Endothelial cell of umbilical vein (primary cell): ENCODE results near the gene DHX15. TPM values are rescaled to one million over a fixed set of nuclear protein-coding genes. Genes with fewer than 3 reads are reported as not detected.

Experiments used
- BruUV-seq: library from RNA; stranded (reverse); fragments of 400-500 nt; replicated peaks from 2 replicates; lab custom pipeline; 2021; lab: Mats Ljungman, UMichigan
- CTCF ChIA-PET: fragments of 300-600, 350-600 bp; sonication (Branson Sonifier 250); formaldehyde crosslinking; loops from one replicate; lab custom pipeline; 2021; ENCODE audit warnings: antibody characterized with exemption, inconsistent platforms; lab: Charles Lee
- POLR2A ChIA-PET: fragments of 300-600, 350-600 bp; sonication (Branson Sonifier 250); formaldehyde crosslinking; loops from one replicate; lab custom pipeline; 2021; ENCODE audit warnings: antibody characterized with exemption, inconsistent platforms; lab: Charles Lee
- DNase-seq: peaks from one replicate; pipeline ENCODE4 v3.0.0-alpha.2; 2011; ENCODE audit warnings: low read depth, low spot score
- FAIRE-seq: peaks from 2 replicates; lab custom pipeline; 2011; peaks lifted over from hg19 to GRCh38; lab: Jason Lieb, UNC
- H2AFZ ChIP-seq: 2 replicates; pipeline ENCODE4 v1.6.0; 2012; ENCODE audit warnings: low read depth, low read length, control low read depth, inconsistent platforms
- H3K27ac ChIP-seq: 2 replicates; pipeline ENCODE4 v1.5.1; 2011; ENCODE audit warnings: low read depth, mild to moderate bottlenecking, control low read depth, low read length, moderate library complexity; ENCODE audit not compliant: insufficient read depth
- H3K27me3 ChIP-seq, 2 experiments: 2 replicates each; pipeline versions ENCODE4 v1.6.0 to v1.6.1; 2011; ENCODE audit warnings: low read length in 2 of 2, mixed read lengths in 1 of 2; ENCODE audit not compliant: control insufficient read depth in 2 of 2, insufficient read depth in 2 of 2
- H3K36me3 ChIP-seq, 2 experiments: 2 replicates in 1 of 2; 3 replicates in 1 of 2; pipeline ENCODE4 v1.5.1; 2011; ENCODE audit warnings: low read length in 2 of 2, mild to moderate bottlenecking in 1 of 2, moderate library complexity in 1 of 2; ENCODE audit not compliant: control insufficient read depth in 2 of 2, insufficient read depth in 2 of 2; ENCODE audit errors: extremely low read depth in 1 of 2
- H3K4me1 ChIP-seq: 3 replicates; pipeline ENCODE4 v1.5.1; 2011; ENCODE audit warnings: mild to moderate bottlenecking, low read length; ENCODE audit not compliant: control insufficient read depth, insufficient read depth; ENCODE audit errors: extremely low read depth
- H3K4me2 ChIP-seq: 2 replicates; pipeline ENCODE4 v1.6.1; 2011; ENCODE audit warnings: low read length, control low read depth, mixed read lengths; ENCODE audit not compliant: insufficient read depth
- H3K4me3 ChIP-seq, 3 experiments: fragments of 200-600 bp in 1 of 3; sonication (generic), shearing (Covaris generic) in 1 of 3; replicated peaks in 1 of 3; 2 replicates each; pipeline ENCODE4 v1.5.1; 2011 to 2016; ENCODE audit warnings: control low read depth in 3 of 3, low read length in 3 of 3, mild to moderate bottlenecking in 2 of 3, inconsistent platforms in 1 of 3, low read depth in 1 of 3, moderate library complexity in 1 of 3; ENCODE audit not compliant: insufficient read depth in 1 of 3
- H3K79me2 ChIP-seq: 2 replicates; pipeline ENCODE4 v1.6.0; 2012; ENCODE audit warnings: low read length, inconsistent platforms; ENCODE audit not compliant: control insufficient read depth, insufficient read depth
- H3K9ac ChIP-seq: replicated peaks from 2 replicates; pipeline ENCODE3; 2011; ENCODE audit warnings: low read length, control low read depth; ENCODE audit not compliant: insufficient read depth; ENCODE audit errors: extremely low read depth
- H3K9me1 ChIP-seq: replicated peaks from 3 replicates; pipeline ENCODE4 v1.6.0; 2011; ENCODE audit warnings: mild to moderate bottlenecking, low read length; ENCODE audit not compliant: control insufficient read depth, insufficient read depth; ENCODE audit errors: extremely low read depth
- H3K9me3 ChIP-seq: replicated peaks from 2 replicates; pipeline ENCODE4 v1.5.1; 2012; ENCODE audit warnings: low read length, inconsistent platforms; ENCODE audit not compliant: control insufficient read depth, insufficient read depth
- H4K20me1 ChIP-seq: replicated peaks from 2 replicates; pipeline ENCODE3; 2011; ENCODE audit warnings: mild to moderate bottlenecking, low read length; ENCODE audit not compliant: control insufficient read depth, insufficient read depth; ENCODE audit errors: extremely low read depth
- EZH2 ChIP-seq: IDR thresholded peaks from 2 replicates; pipeline ENCODE4 v1.6.1; 2012; ENCODE audit warnings: borderline replicate concordance, low read depth, mild to moderate bottlenecking, moderate library complexity, low read length, inconsistent platforms; ENCODE audit not compliant: severe bottlenecking
- FOS ChIP-seq: IDR thresholded peaks from 2 replicates; pipeline ENCODE4 v1.6.1; 2011; ENCODE audit warnings: mild to moderate bottlenecking, low read length, moderate library complexity, borderline replicate concordance; ENCODE audit not compliant: insufficient read depth
- GATA2 ChIP-seq: IDR thresholded peaks from 2 replicates; pipeline ENCODE4 v1.7.0; 2011; ENCODE audit warnings: low read depth, mild to moderate bottlenecking, moderate library complexity, mixed read lengths, low read length; ENCODE audit not compliant: insufficient read length, insufficient read depth
- JUN ChIP-seq: IDR thresholded peaks from 2 replicates; pipeline ENCODE4 v1.6.1; 2011; ENCODE audit warnings: borderline replicate concordance, low read depth; ENCODE audit not compliant: insufficient read length, insufficient read depth
- MYC ChIP-seq: IDR thresholded peaks from one replicate; pipeline ENCODE4 v1.6.1; 2011; ENCODE audit warnings: mild to moderate bottlenecking, low read depth, low read length
- POLR2A ChIP-seq: IDR thresholded peaks from 2 replicates; pipeline ENCODE4 v1.6.1; 2012; ENCODE audit warnings: low read depth, mild to moderate bottlenecking, control low read depth, low read length
- POLR2AphosphoS5 ChIP-seq: IDR thresholded peaks from 2 replicates; pipeline ENCODE4 v1.6.1; 2012; ENCODE audit warnings: low read depth, mild to moderate bottlenecking, control low read depth, low read length, moderate library complexity; ENCODE audit not compliant: insufficient read depth
- dilution Hi-C: fragments of 300-500 bp; cut with MboI; formaldehyde crosslinking; loops from one replicate; pipeline ENCODE4 v1.15.0; 2019; ENCODE audit warnings: low sequenced_read_pairs; ENCODE audit not compliant: extremely low pct_ligation_motif_present
- intact Hi-C: fragments of 100-400 bp; cut with micrococcal nuclease; formaldehyde crosslinking; loops from one replicate; pipeline ENCODE4 v1.10.0; 2022
- polyA plus RNA-seq, 4 experiments: library from polyadenylated mRNA; depleted of rRNA in 3 of 4; stranded (reverse) in 3 of 4; unstranded in 1 of 4; fragments of >200 nt; gene quantifications; 2 replicates each; pipeline versions ENCODE4 v1.2.1 to v1.2.3, GENCODE V29; 2011 to 2012; ENCODE audit warnings: missing spikeins in 1 of 4
- total RNA-seq: library from RNA; stranded (reverse); gene quantifications from 2 replicates; pipeline ENCODE4 v1.2.3, GENCODE V29; 2021
- TF ChIP-seq, protein P1 (sequence below), 2 donors: IDR thresholded peaks; 1 replicate in 1 of 2; 2 replicates in 1 of 2; pipeline ENCODE4 v1.5.1; 2011; ENCODE audit warnings: low read length in 2 of 2, mild to moderate bottlenecking in 2 of 2, moderate library complexity in 2 of 2, control low read depth in 1 of 2, inconsistent platforms in 1 of 2, low read depth in 1 of 2; ENCODE audit not compliant: insufficient read depth in 1 of 2; ENCODE audit errors: extremely low read depth in 1 of 2
- TF ChIP-seq, protein P2 (sequence below): IDR thresholded peaks from 2 replicates; pipeline ENCODE4 v1.6.1; 2011; ENCODE audit not compliant: insufficient read depth, insufficient read length

Gene DHX15
- total and polyA plus RNA-seq, 2 donors (not counting 3 experiments of a cell fraction or from before 2014, with no cell fraction given) = 72.3 to 152 TPM

DNA sequence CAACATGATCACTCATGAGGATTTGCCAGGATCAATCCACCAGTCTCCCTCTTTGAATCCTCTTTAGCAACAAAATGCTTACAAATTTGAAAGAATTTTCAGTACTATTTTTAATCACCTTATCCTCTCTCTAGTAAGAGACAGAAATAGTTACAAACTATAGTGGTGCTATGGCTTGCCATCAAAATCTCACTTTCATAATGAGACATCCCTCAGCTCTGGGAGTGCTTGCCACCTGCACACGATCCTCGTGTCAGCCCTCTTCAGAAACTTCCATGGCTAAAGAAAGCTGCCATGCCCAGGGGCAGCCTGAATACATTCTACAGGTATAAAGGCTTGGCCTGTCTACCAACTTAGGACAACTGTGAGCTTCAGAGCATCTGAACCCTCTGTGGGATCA is 5.1 kb upstream of the DHX15 start:
- dilution Hi-C loops = no loop called here
- no peak for DNase-seq
- POLR2A ChIA-PET = no interaction called here

More for the DNA sequence above, 5.1 kb upstream of the DHX15 start:
- Histone ChIP-seq H4K20me1 (no peaks in the 10 kb centered on the region), H3K27ac (no peak overlapping the region), H3K4me3 (no peak overlapping the region), H3K27me3 (peaks cover 3 to 15% of the 10 kb centered on the region in 2 experiments), H3K9me1 (no peaks in the 10 kb centered on the region), H3K9ac (no peak overlapping the region), H3K4me1 (no peaks in the 10 kb centered on the region), H2AFZ (no peak overlapping the region), H3K36me3 (no peaks in the 10 kb centered on the region), H3K9me3 (no peaks in the 10 kb centered on the region), H3K79me2 (no peaks in the 10 kb centered on the region), H3K4me2 (no peak overlapping the region)
- no peak for FAIRE-seq
- CTCF ChIA-PET = interaction anchor here (1.2 kb wide), 1 partner anchor 113 kb away, joined by 4 read pairs; no protein-coding TSS in a partner anchor
- TF ChIP-seq EZH2 (no peak), POLR2A (no peak), FOS (no peak), POLR2AphosphoS5 (no peak), MYC (no peak), GATA2 (no peak), JUN (no peak)
- TF ChIP-seq, protein P1, sequence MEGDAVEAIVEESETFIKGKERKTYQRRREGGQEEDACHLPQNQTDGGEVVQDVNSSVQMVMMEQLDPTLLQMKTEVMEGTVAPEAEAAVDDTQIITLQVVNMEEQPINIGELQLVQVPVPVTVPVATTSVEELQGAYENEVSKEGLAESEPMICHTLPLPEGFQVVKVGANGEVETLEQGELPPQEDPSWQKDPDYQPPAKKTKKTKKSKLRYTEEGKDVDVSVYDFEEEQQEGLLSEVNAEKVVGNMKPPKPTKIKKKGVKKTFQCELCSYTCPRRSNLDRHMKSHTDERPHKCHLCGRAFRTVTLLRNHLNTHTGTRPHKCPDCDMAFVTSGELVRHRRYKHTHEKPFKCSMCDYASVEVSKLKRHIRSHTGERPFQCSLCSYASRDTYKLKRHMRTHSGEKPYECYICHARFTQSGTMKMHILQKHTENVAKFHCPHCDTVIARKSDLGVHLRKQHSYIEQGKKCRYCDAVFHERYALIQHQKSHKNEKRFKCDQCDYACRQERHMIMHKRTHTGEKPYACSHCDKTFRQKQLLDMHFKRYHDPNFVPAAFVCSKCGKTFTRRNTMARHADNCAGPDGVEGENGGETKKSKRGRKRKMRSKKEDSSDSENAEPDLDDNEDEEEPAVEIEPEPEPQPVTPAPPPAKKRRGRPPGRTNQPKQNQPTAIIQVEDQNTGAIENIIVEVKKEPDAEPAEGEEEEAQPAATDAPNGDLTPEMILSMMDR (IDR thresholded peaks at IDR 0.05; ENCODE audit: extremely low read depth in 1 of 2, insufficient read depth in 1 of 2, low read depth in 1 of 2, low read length in 2 of 2) = no peak
- TF ChIP-seq, protein P2, sequence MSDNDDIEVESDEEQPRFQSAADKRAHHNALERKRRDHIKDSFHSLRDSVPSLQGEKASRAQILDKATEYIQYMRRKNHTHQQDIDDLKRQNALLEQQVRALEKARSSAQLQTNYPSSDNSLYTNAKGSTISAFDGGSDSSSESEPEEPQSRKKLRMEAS = no peak
- intact Hi-C loops = no loop called here
- no TSS peak for BruUV-seq
